H1 (cell line): ENCODE data around the gene C5orf34. TPM values are rescaled to one million over a fixed set of nuclear protein-coding genes. Genes with fewer than 3 reads are reported as not detected.

Source experiments
- CTCF ChIA-PET: fragments of 300-600 bp; sonication (Branson Sonifier 250); formaldehyde crosslinking; loops from one replicate; lab custom pipeline; 2021; ENCODE audit not compliant: partially characterized antibody; lab: Charles Lee
- POLR2A ChIA-PET: fragments of 300-600 bp; sonication (Branson Sonifier 250); formaldehyde crosslinking; loops from one replicate; lab custom pipeline; 2021; ENCODE audit warnings: inconsistent platforms; ENCODE audit not compliant: partially characterized antibody; lab: Charles Lee
- DNase-seq, 2 experiments: peaks; one replicate each; pipeline versions ENCODE4 v3.0.0 to v3.0.0-alpha.2; 2010 to 2022; ENCODE audit warnings: low spot score in 2 of 2, low read depth in 1 of 2, mixed read lengths in 1 of 2
- FAIRE-seq: peaks from 2 replicates; lab custom pipeline; 2011; peaks lifted over from hg19 to GRCh38; lab: Jason Lieb, UNC
- H2AFZ ChIP-seq: 2 replicates; pipeline ENCODE4 v1.8.1; 2012; ENCODE audit warnings: low read length, inconsistent platforms
- H2AK5ac ChIP-seq: 2 replicates; pipeline ENCODE4 v1.6.1; 2013; ENCODE audit warnings: low read depth, low read length
- H2BK120ac ChIP-seq: replicated peaks from 2 replicates; pipeline ENCODE3; 2013; ENCODE audit warnings: low read depth, low read length, inconsistent platforms
- H2BK12ac ChIP-seq: 2 replicates; pipeline ENCODE4 v1.6.1; 2013; ENCODE audit warnings: low read depth, low read length
- H2BK15ac ChIP-seq: 2 replicates; pipeline ENCODE4 v1.6.1; 2013; ENCODE audit warnings: low read length
- H2BK20ac ChIP-seq: 2 replicates; pipeline ENCODE4 v1.6.1; 2013; ENCODE audit warnings: low read length
- H2BK5ac ChIP-seq: 2 replicates; pipeline ENCODE4 v1.6.1; 2013; ENCODE audit warnings: low read depth, low read length
- H3K14ac ChIP-seq: 2 replicates; pipeline ENCODE4 v1.6.1; 2013; ENCODE audit warnings: inconsistent platforms; ENCODE audit not compliant: insufficient read length
- H3K18ac ChIP-seq: 2 replicates; pipeline ENCODE4 v1.6.1; 2013; ENCODE audit warnings: low read length; ENCODE audit errors: extremely low read depth
- H3K23ac ChIP-seq: 2 replicates; pipeline ENCODE4 v1.6.1; 2013; ENCODE audit warnings: inconsistent platforms; ENCODE audit not compliant: insufficient read length
- H3K23me2 ChIP-seq: 2 replicates; pipeline ENCODE4 v1.6.1; 2013; ENCODE audit warnings: low read depth, low read length
- H3K27ac ChIP-seq: 2 replicates; pipeline ENCODE4 v1.6.1; 2011; ENCODE audit warnings: low read depth, low read length, inconsistent platforms
- H3K27me3 ChIP-seq, 4 experiments: replicated peaks in 1 of 4; 1 replicate in 1 of 4; 2 replicates in 3 of 4; pipeline versions ENCODE4 v1.6.1 to v1.8.1; 2011 to 2013; ENCODE audit warnings: low read length in 3 of 4, mild to moderate bottlenecking in 3 of 4, inconsistent platforms in 2 of 4, mixed read lengths in 2 of 4, moderate library complexity in 1 of 4; ENCODE audit not compliant: control insufficient read depth in 3 of 4, insufficient read depth in 3 of 4; ENCODE audit errors: extremely low read depth in 1 of 4
- H3K36me3 ChIP-seq, 4 experiments: 2 replicates each; pipeline versions ENCODE4 v1.6.1 to v1.8.1; 2011 to 2013; ENCODE audit warnings: mild to moderate bottlenecking in 4 of 4, low read length in 3 of 4, moderate library complexity in 2 of 4, control low read depth in 1 of 4, inconsistent platforms in 1 of 4; ENCODE audit not compliant: insufficient read depth in 4 of 4, control insufficient read depth in 2 of 4
- H3K4ac ChIP-seq: replicated peaks from 2 replicates; pipeline ENCODE3; 2013; ENCODE audit warnings: low read length, low read depth, mixed read lengths, inconsistent platforms; ENCODE audit not compliant: insufficient read length
- H3K4me1 ChIP-seq, 4 experiments: replicated peaks in 1 of 4; 1 replicate in 1 of 4; 2 replicates in 3 of 4; pipeline versions ENCODE4 v1.6.1 to v1.8.1; 2011 to 2013; ENCODE audit warnings: low read length in 3 of 4, inconsistent platforms in 2 of 4, mixed read lengths in 1 of 4; ENCODE audit not compliant: insufficient read depth in 4 of 4, control insufficient read depth in 3 of 4
- H3K4me2 ChIP-seq, 2 experiments: 2 replicates each; pipeline versions ENCODE4 v1.6.1 to v1.8.1; 2011 to 2013; ENCODE audit warnings: low read depth in 2 of 2, low read length in 2 of 2, control low read depth in 1 of 2, inconsistent platforms in 1 of 2, mild to moderate bottlenecking in 1 of 2; ENCODE audit not compliant: insufficient read depth in 1 of 2
- H3K4me3 ChIP-seq, 4 experiments: fragments of 200-600, 300-600 bp in 1 of 4; sonication (generic), shearing (Covaris generic), sonication (Bioruptor Twin) in 1 of 4; 2 replicates each; pipeline versions ENCODE4 v1.5.1 to v1.8.1; 2011 to 2016; ENCODE audit warnings: low read length in 4 of 4, low read depth in 3 of 4, control low read depth in 2 of 4, inconsistent platforms in 2 of 4, mild to moderate bottlenecking in 2 of 4, mixed read lengths in 1 of 4, moderate library complexity in 1 of 4; ENCODE audit not compliant: insufficient read depth in 2 of 4; ENCODE audit errors: extremely low read depth in 1 of 4
- H3K56ac ChIP-seq: replicated peaks from 2 replicates; pipeline ENCODE3; 2013; ENCODE audit warnings: low read depth, mild to moderate bottlenecking, mixed read lengths, low read length, inconsistent platforms; ENCODE audit not compliant: insufficient read length
- H3K79me1 ChIP-seq: 2 replicates; pipeline ENCODE4 v1.6.1; 2013; ENCODE audit warnings: low read depth, low read length, control low read depth
- H3K79me2 ChIP-seq, 2 experiments: 2 replicates each; pipeline versions ENCODE4 v1.6.1 to v1.8.1; 2012 to 2013; ENCODE audit warnings: low read length in 2 of 2, mild to moderate bottlenecking in 2 of 2, inconsistent platforms in 1 of 2; ENCODE audit not compliant: insufficient read depth in 2 of 2, control insufficient read depth in 1 of 2
- H3K9ac ChIP-seq, 4 experiments: replicated peaks in 1 of 4; 1 replicate in 1 of 4; 2 replicates in 3 of 4; pipeline versions ENCODE4 v1.6.1 to v1.8.1; 2011 to 2013; ENCODE audit warnings: low read depth in 3 of 4, low read length in 3 of 4, control low read depth in 2 of 4, mild to moderate bottlenecking in 2 of 4, moderate library complexity in 2 of 4, inconsistent platforms in 1 of 4; ENCODE audit errors: extremely low read depth in 1 of 4
- H3K9me3 ChIP-seq, 2 experiments: 2 replicates each; pipeline versions ENCODE4 v1.6.1 to v1.8.1; 2012 to 2013; ENCODE audit warnings: mild to moderate bottlenecking in 2 of 2, moderate library complexity in 2 of 2, control low read depth in 1 of 2, inconsistent platforms in 1 of 2, low read depth in 1 of 2, low read length in 1 of 2, mixed read lengths in 1 of 2; ENCODE audit not compliant: insufficient read depth in 2 of 2
- H4K20me1 ChIP-seq, 2 experiments: replicated peaks in 1 of 2; 2 replicates each; pipeline versions ENCODE3 to v1.8.1; 2011 to 2013; ENCODE audit warnings: inconsistent platforms in 2 of 2, low read length in 2 of 2, mild to moderate bottlenecking in 1 of 2; ENCODE audit not compliant: insufficient read depth in 2 of 2, control insufficient read depth in 1 of 2
- H4K5ac ChIP-seq: 2 replicates; pipeline ENCODE4 v1.6.1; 2013; ENCODE audit warnings: low read length, low read depth, mixed read lengths, inconsistent platforms; ENCODE audit not compliant: insufficient read length
- H4K8ac ChIP-seq: 2 replicates; pipeline ENCODE4 v1.8.0; 2013; ENCODE audit warnings: mild to moderate bottlenecking, moderate library complexity, low read length, inconsistent platforms; ENCODE audit not compliant: insufficient read depth; ENCODE audit errors: extremely low read depth
- H4K91ac ChIP-seq: replicated peaks from 2 replicates; pipeline ENCODE3; 2013; ENCODE audit warnings: low read length, mixed read lengths, inconsistent platforms; ENCODE audit not compliant: insufficient read length
- ATF3 ChIP-seq: IDR thresholded peaks from 2 replicates; pipeline ENCODE4 v1.6.1; 2011; ENCODE audit warnings: low read depth, mild to moderate bottlenecking, low read length; ENCODE audit not compliant: insufficient read depth
- BRCA1 ChIP-seq: IDR thresholded peaks from 2 replicates; pipeline ENCODE4 v1.6.1; 2012; ENCODE audit warnings: low read depth, low read length, improper control_type of control experiment
- CBX8 ChIP-seq: fragments of 300-800, 300-1000 bp; sonication (generic); IDR thresholded peaks from 2 replicates; pipeline ENCODE4 v1.7.1; 2016; ENCODE audit warnings: low read depth, low read length, borderline replicate concordance
- WGBS, 2 experiments: shearing (Covaris generic) in 1 of 2; methylation state at CpG; one replicate each; pipeline versions ENCODE4 v1.1.6 to v1.1.7; 2013 to 2015; ENCODE audit warnings: low lambda C conversion rate in 2 of 2, mixed read lengths in 2 of 2, inconsistent platforms in 1 of 2, low coverage in 1 of 2, missing lambda C conversion rate in 1 of 2; ENCODE audit not compliant: insufficient replicate concordance in 2 of 2, insufficient coverage in 1 of 2, insufficient read length in 1 of 2; ENCODE audit errors: extremely low coverage in 1 of 2, missing lambda C conversion rate in 1 of 2; 5-methylcytosine and 5-hydroxymethylcytosine counted together
- polyA plus RNA-seq, 7 experiments: library from polyadenylated mRNA; depleted of rRNA in 3 of 7; stranded (reverse) in 5 of 7; unstranded in 2 of 7; fragments of >200 nt in 5 of 7; fragments of 200-250 nt in 2 of 7; gene quantifications; 1 replicate in 5 of 7; 2 replicates in 1 of 7; 4 replicates in 1 of 7; pipeline versions ENCODE4 v1.2.1 to v1.2.3, GENCODE V29; 2011 to 2013; ENCODE audit warnings: missing spikeins in 2 of 7, mixed read lengths in 2 of 7
- total RNA-seq: library from RNA; stranded (reverse); fragmentation: NEBNext Ultra II Directional; extraction: Animal tissue kit (Norgen Biotek cat#: 25700); gene quantifications from 2 replicates; pipeline ENCODE4 v1.2.1, GENCODE V29; 2021

The C5orf34 gene
- total and polyA plus RNA-seq, 2 of the 8 experiments (the other 6 are each of a cell fraction or from before 2014, with no cell fraction given): 6.8 to 8.6 TPM

GRCh38 chr5:43523662-43524072, 8.7 kb upstream of the C5orf34 start:
- TF ChIP-seq BRCA1 (no peak), ATF3 (no peak), CBX8 (no peak)
- TF ChIP-seq, all 59 proteins: peak for 0
- H3K56ac ChIP-seq: no peak overlapping the region
- no peak overlapping the region for H3K4ac ChIP-seq
- no peak overlapping the region for H3K27ac ChIP-seq
- no peaks in the 10 kb centered on the region for H4K20me1 ChIP-seq
- H3K79me1 ChIP-seq: no peaks in the 10 kb centered on the region
- no peak overlapping the region for H3K9ac ChIP-seq
- no peak overlapping the region for H4K8ac ChIP-seq
- no peak overlapping the region for H2AK5ac ChIP-seq
- FAIRE-seq (no peak), DNase-seq (no peak)
- no peaks in the 10 kb centered on the region for H3K27me3 ChIP-seq
- no peak overlapping the region for H2AFZ ChIP-seq
- H3K79me2 ChIP-seq: no peaks in the 10 kb centered on the region
- H2BK120ac ChIP-seq: no peak overlapping the region
- H2BK12ac ChIP-seq: no peak overlapping the region
- peaks cover 0 to 3% of the 10 kb centered on the region in 2 experiments; a peak in 1 of 4 replicates for H3K9me3 ChIP-seq
- POLR2A ChIA-PET: interaction anchor here (1.1 to 4.2 kb wide), 6 partner anchors 9 to 40 kb away, joined by 3 to 19 read pairs (median 6); partner anchors contain the start of genes C5orf34 and TMEM267
- H3K18ac ChIP-seq: no peak overlapping the region
- 85% methylated on average over 2 of the region's 2 CpGs; no CpG with 5 or more reads in 1 of the 2 experiments for WGBS, 2 experiments
- H3K23ac ChIP-seq: no peak overlapping the region
- no peak overlapping the region for H3K4me3 ChIP-seq
- no peak overlapping the region for H3K4me2 ChIP-seq
- H2BK5ac ChIP-seq: no peak overlapping the region
- CTCF ChIA-PET: interaction anchor here (0.9 kb wide), 2 partner anchors 103 to 296 kb away, joined by 3 read pairs; no protein-coding TSS in a partner anchor
- no peaks in the 10 kb centered on the region for H3K4me1 ChIP-seq
- no peak overlapping the region for H4K91ac ChIP-seq
- no peaks in the 10 kb centered on the region for H3K23me2 ChIP-seq
- H3K14ac ChIP-seq: no peak overlapping the region
- H2BK15ac ChIP-seq: no peak overlapping the region
- H4K5ac ChIP-seq: no peak overlapping the region
- peaks cover 3 to 26% (median 15%) of the 10 kb centered on the region in 4 experiments for H3K36me3 ChIP-seq
- no peak overlapping the region for H2BK20ac ChIP-seq
